ENCODE data around the gene FIS1. TPM values are rescaled to one million over a fixed set of nuclear protein-coding genes. Genes with fewer than 3 reads are reported as not detected.

Gene FIS1
- 104 and 109 TPM in 2 replicates for total RNA-seq

GRCh38 chr7:101244375-101245146 is at the start of gene FIS1:
Gene FIS1, minus strand, starts transcription at chr7:101245081. Its CDS starts 77 bp downstream, at chr7:101245004.

GRCh38 chr7:101237206-101238067 is 7.4 kb downstream of the FIS1 start, which contains the start of gene CLDN15:
Gene CLDN15, minus strand, starts transcription at chr7:101237802. Its CDS starts 221 bp downstream, at chr7:101237581.

GRCh38 chr7:101217388-101218235 is 27.3 kb downstream of the FIS1 start, which contains the start of the genes PLOD3 and ZNHIT1:
Gene PLOD3, minus strand, starts transcription at chr7:101217581. Its CDS starts 307 bp downstream, at chr7:101217274.
Gene ZNHIT1, plus strand, starts transcription at chr7:101218165. Its CDS starts 31 bp downstream, at chr7:101218196.

DNA sequence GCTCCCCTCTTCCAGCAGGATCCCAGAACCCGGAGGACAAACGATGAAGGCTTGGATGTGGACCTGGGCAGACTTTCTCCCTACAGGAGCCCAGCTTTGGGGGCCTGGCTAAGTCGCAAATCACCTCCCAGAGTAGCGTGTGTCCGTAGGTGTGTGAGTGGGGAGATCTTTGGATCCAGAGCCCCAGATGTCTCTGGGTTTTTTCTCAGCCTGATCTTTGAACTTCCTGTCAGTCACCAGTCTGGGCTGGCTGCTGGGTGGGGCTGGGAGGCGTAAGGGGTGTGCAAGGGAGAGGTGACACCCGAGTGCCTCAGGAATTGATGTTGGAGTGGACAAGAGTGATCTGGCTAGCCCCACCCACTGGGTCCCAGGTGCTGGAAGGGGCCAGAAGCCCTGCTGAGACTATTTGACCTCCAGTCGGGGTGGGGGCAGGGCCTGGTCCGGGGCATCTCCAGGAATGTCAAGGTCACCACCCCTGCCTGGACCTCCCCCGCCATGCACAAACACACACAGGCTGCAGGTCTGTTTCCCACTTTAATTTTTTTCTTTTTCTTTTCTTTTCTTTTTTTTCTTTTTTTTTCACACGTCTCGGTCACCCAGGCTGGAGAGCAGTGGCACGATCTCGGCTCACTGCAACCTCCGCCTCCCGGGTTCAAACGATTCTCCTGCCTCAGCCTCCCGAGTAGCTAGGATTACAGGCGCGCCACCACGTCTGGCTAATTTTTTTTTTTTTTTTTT is 43.9 kb downstream of the FIS1 start, which contains the start of gene MOGAT3:
Gene MOGAT3 (minus strand): TSS at position 175 of the 738 bp plus-strand sequence. CDS start 182 bp downstream, outside the sequence.

Other genes with a start within 250 kb of the FIS1 start
- not detected in 2 replicates for gene MUC17, start 225.0 kb downstream of the FIS1 start, total RNA-seq
- gene TRIM56, start 159.6 kb downstream of the FIS1 start, total RNA-seq: 5.1 and 20.1 TPM in 2 replicates
- 18.5 and 176 TPM in 2 replicates for gene SERPINE1, start 118.0 kb downstream of the FIS1 start, total RNA-seq
- gene AP1S1, start 90.6 kb downstream of the FIS1 start, total RNA-seq: 107 and 116 TPM in 2 replicates
- under 0.01 and 0.34 TPM in 2 replicates for gene VGF, start 79.5 kb downstream of the FIS1 start, total RNA-seq
- gene NAT16, start 64.8 kb downstream of the FIS1 start, total RNA-seq: not detected in 2 replicates
- gene MOGAT3, start 44.0 kb downstream of the FIS1 start, total RNA-seq: not detected in 2 replicates
- 33.5 and 74.0 TPM in 2 replicates for gene PLOD3, start 27.5 kb downstream of the FIS1 start, total RNA-seq
- gene ZNHIT1, start 26.9 kb downstream of the FIS1 start, total RNA-seq: 47.1 and 63.2 TPM in 2 replicates
- gene CLDN15, start 7.3 kb downstream of the FIS1 start, total RNA-seq: 2.4 and 5.1 TPM in 2 replicates
- gene IFT22, start 76.7 kb upstream of the FIS1 start, total RNA-seq: 6.8 and 16.3 TPM in 2 replicates
- not detected in 2 replicates for gene COL26A1, start 117.8 kb upstream of the FIS1 start, total RNA-seq